Panc1 (cell line): ENCODE results near the gene AKAP6.

Source experiments
- CTCF ChIP-seq: fragments of 450-650 bp; IDR thresholded peaks from 2 replicates; pipeline ENCODE4 v1.5.1; 2017; ENCODE audit warnings: mild to moderate bottlenecking
- POLR2AphosphoS5 ChIP-seq: IDR thresholded peaks from 2 replicates; pipeline ENCODE4 v1.6.1; 2012; ENCODE audit warnings: mild to moderate bottlenecking, low read depth, low read length, moderate library complexity

GRCh38 chr14:32846821-32847365, 517.8 kb downstream of the AKAP6 start:
- no peak for TF ChIP-seq CTCF
- no peak for TF ChIP-seq POLR2AphosphoS5
